ENCODE measurements around the gene MEFV. TPM values are rescaled to one million over a fixed set of nuclear protein-coding genes. Genes with fewer than 3 reads are reported as not detected.

The MEFV gene
- total and polyA plus RNA-seq, 10 of the 15 experiments (the other 5 are each of a cell fraction or from before 2014, with no cell fraction given): 0.03 to 0.11 (median 0.09) TPM; not detected in 5

DNA sequence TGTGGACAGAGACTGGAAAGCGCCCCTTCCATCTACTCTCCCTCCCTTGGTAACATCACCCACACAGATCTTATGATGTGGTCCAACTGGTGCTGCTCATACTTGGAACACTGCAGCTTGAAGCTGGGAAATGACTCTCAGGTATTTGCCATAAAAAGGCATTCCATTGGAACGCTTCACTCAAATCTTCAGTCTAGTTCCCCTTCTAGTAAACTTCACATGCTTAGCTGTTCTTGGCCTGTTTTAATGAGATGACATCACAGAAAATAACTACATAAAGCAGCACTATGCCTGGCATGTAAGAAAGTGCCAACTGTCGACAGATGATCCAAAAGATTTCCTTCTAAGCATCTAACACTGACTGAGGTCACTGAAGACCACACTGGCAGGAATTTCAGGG, 36.2 kb upstream of the MEFV start:
- Histone ChIP-seq H3K9me3 (replicated peaks; ENCODE audit: control insufficient read depth, insufficient read depth, low read length) (peaks cover 49% of the 10 kb centered on the region), H3K79me2 (ENCODE audit: control insufficient read depth, insufficient read depth, low read length) (no peaks in the 10 kb centered on the region; the same call in 1 of the 2 replicates), H3K36me3 (ENCODE audit: control insufficient read depth in 2 of 2, insufficient read depth in 2 of 2, low read length in 1 of 2) (peaks cover 14 to 26% of the 10 kb centered on the region in 2 experiments), H3K9ac (ENCODE audit: control insufficient read depth, insufficient read depth, low read length) (no peak overlapping the region), H3K4me1 (ENCODE audit: control insufficient read depth, insufficient read depth, low read length) (no peaks in the 10 kb centered on the region), H3K27ac (ENCODE audit: control insufficient read depth, insufficient read depth) (no peak overlapping the region), H4K20me1 (ENCODE audit: control insufficient read depth, insufficient read depth) (no peaks in the 10 kb centered on the region), H3K27me3 (replicated peaks in 1 of 2; ENCODE audit: control insufficient read depth in 2 of 2, insufficient read depth in 2 of 2, low read length in 1 of 2) (no peaks in the 10 kb centered on the region), H3K4me2 (ENCODE audit: control insufficient read depth, insufficient read depth) (no peak overlapping the region), H3K4me3 (no peak overlapping the region), H2AFZ (ENCODE audit: control insufficient read depth, low read depth, low read length) (no peak overlapping the region)
- intact Hi-C loops (cut with micrococcal nuclease; ENCODE audit: unreplicated experiment) (no loop called here), in situ Hi-C loops (cut with MboI) (no loop called here)
- RAD21 ChIA-PET (ENCODE audit: unreplicated experiment): no interaction called here
- no TSS peak for BruUV-seq (replicated peaks)
- FAIRE-seq (no peak), DNase-seq (ENCODE audit: low read depth, low spot score) (no peak), ATAC-seq (no peak)
- SMC1A ChIA-PET (ENCODE audit: uncharacterized antibody, unreplicated experiment): interaction anchor here (0.6 kb wide), 1 partner anchor 129 kb away, joined by 3 read pairs; no protein-coding TSS in a partner anchor
- CTCF ChIA-PET: no interaction called here
- POLR2A ChIA-PET: interaction anchor here (0.5 to 0.6 kb wide), 2 partner anchors 10 to 330 kb away, joined by 7 to 12 read pairs; no protein-coding TSS in a partner anchor
- TF ChIP-seq KAT2A (conservative IDR thresholded peaks at IDR 0.05; ENCODE audit: control insufficient read depth, low read depth, low read length) (no peak), TARDBP (IDR thresholded peaks at IDR 0.05; ENCODE audit: borderline replicate concordance) (no peak), ZNF274 (IDR thresholded peaks at IDR 0.05; ENCODE audit: insufficient read depth, insufficient read length) (no peak)
- 100% methylated on average over 3 of the region's 3 CpGs for WGBS (ENCODE audit: insufficient coverage, insufficient replicate concordance, low lambda C conversion rate, missing lambda C conversion rate)

DNA sequence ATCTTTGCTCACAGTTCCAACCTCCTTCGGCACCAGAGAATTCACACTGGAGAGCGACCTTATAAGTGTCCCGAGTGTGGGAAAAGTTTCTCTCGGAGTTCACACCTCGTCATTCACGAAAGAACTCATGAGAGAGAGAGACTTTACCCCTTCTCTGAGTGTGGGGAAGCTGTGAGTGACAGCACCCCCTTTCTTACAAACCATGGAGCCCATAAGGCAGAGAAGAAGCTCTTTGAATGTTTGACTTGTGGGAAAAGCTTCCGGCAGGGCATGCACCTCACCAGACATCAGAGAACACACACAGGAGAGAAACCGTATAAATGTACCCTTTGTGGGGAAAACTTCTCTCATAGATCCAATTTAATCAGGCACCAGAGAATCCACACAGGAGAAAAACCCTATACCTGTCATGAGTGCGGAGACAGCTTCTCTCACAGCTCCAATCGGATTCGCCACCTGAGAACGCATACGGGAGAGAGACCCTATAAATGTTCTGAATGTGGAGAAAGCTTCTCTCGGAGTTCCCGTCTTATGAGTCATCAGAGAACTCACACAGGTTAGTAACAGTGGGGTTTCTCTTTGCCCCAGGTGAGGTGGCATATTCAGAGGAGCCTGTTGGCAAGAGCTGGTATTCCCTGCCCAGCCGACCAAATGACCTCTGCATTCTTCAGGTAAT, 33.7 kb upstream of the MEFV start:
- intact Hi-C loops (cut with micrococcal nuclease; ENCODE audit: unreplicated experiment) (loop anchor here (10.0 kb wide), 1 partner anchor 115 kb away; the partner anchor contains the start of genes ZNF174 and ZSCAN32), in situ Hi-C loops (cut with MboI) (no loop called here)
- H3K36me3 ChIP-seq (ENCODE audit: control insufficient read depth in 2 of 2, insufficient read depth in 2 of 2, low read length in 1 of 2): peaks cover 19 to 41% of the 10 kb centered on the region in 2 experiments
- ChIA-PET RAD21 (ENCODE audit: unreplicated experiment) (no interaction called here), POLR2A (no interaction called here), CTCF (no interaction called here), SMC1A (ENCODE audit: uncharacterized antibody, unreplicated experiment) (no interaction called here)
- H2AFZ ChIP-seq (ENCODE audit: control insufficient read depth, low read depth, low read length): no peak overlapping the region
- no peak overlapping the region for H3K4me3 ChIP-seq
- no peak overlapping the region for H3K27ac ChIP-seq (ENCODE audit: control insufficient read depth, insufficient read depth)
- peaks cover 66% of the 10 kb centered on the region for H3K9me3 ChIP-seq (replicated peaks; ENCODE audit: control insufficient read depth, insufficient read depth, low read length)
- no peak for ATAC-seq
- no peak for DNase-seq (ENCODE audit: low read depth, low spot score)
- FAIRE-seq: no peak
- no peaks in the 10 kb centered on the region for H3K27me3 ChIP-seq (replicated peaks in 1 of 2; ENCODE audit: control insufficient read depth in 2 of 2, insufficient read depth in 2 of 2, low read length in 1 of 2)
- H4K20me1 ChIP-seq (ENCODE audit: control insufficient read depth, insufficient read depth): no peaks in the 10 kb centered on the region
- TF ChIP-seq CEBPB (IDR thresholded peaks at IDR 0.05; ENCODE audit: borderline replicate concordance in 1 of 2, low read depth in 2 of 2, low read length in 2 of 2): no peak
- TF ChIP-seq KLF5 (IDR thresholded peaks at IDR 0.05; ENCODE audit: partially characterized antibody): peak; percentile 64
- TF ChIP-seq CBX5 (IDR thresholded peaks at IDR 0.05; ENCODE audit: low read depth): peak; percentile 79; the same call in 1 of the 2 replicates
- TF ChIP-seq NFXL1 (IDR thresholded peaks at IDR 0.05; ENCODE audit: borderline replicate concordance): no peak
- BruUV-seq (replicated peaks): no TSS peak
- H3K79me2 ChIP-seq (ENCODE audit: control insufficient read depth, insufficient read depth, low read length): peaks cover 14% of the 10 kb centered on the region
- H3K4me1 ChIP-seq (ENCODE audit: control insufficient read depth, insufficient read depth, low read length): no peaks in the 10 kb centered on the region
- WGBS (ENCODE audit: insufficient coverage, insufficient replicate concordance, low lambda C conversion rate, missing lambda C conversion rate): 98% methylated on average over 16 of the region's 16 CpGs
- no peak overlapping the region for H3K4me2 ChIP-seq (ENCODE audit: control insufficient read depth, insufficient read depth)
- H3K9ac ChIP-seq (ENCODE audit: control insufficient read depth, insufficient read depth, low read length): no peak overlapping the region
